BLaER1 (cell line): Measurements from ENCODE around the gene ADAMTS16.
"Not testable (repeated sequence)": the region's sequence is repeated elsewhere in the genome, so short reads cannot be mapped to it uniquely, and the experiment has no call there.

Source experiments
- H3K27ac ChIP-seq: shearing (Covaris generic); formaldehyde crosslinking; 2 replicates; pipeline ENCODE4 v1.8.1; 2022
- H3K27me3 ChIP-seq: shearing (Covaris generic); formaldehyde crosslinking; 2 replicates; pipeline ENCODE4 v1.8.1; 2022
- H3K36me3 ChIP-seq: shearing (Covaris generic); formaldehyde crosslinking; 2 replicates; pipeline ENCODE4 v1.8.1; 2022
- H3K4me1 ChIP-seq: shearing (Covaris generic); formaldehyde crosslinking; 2 replicates; pipeline ENCODE4 v1.8.1; 2022
- H3K4me2 ChIP-seq: shearing (Covaris generic); formaldehyde crosslinking; 2 replicates; pipeline ENCODE4 v1.8.1; 2022
- H3K4me3 ChIP-seq: shearing (Covaris generic); formaldehyde crosslinking; 2 replicates; pipeline ENCODE4 v1.8.1; 2022
- H3K9ac ChIP-seq: shearing (Covaris generic); formaldehyde crosslinking; 2 replicates; pipeline ENCODE4 v1.8.1; 2022
- H3K9me3 ChIP-seq: shearing (Covaris generic); formaldehyde crosslinking; 2 replicates; pipeline ENCODE4 v1.8.1; 2022
- H4K20me1 ChIP-seq: shearing (Covaris generic); formaldehyde crosslinking; 2 replicates; pipeline ENCODE4 v1.8.1; 2022
- Cebpa-rat ChIP-seq: shearing (Covaris generic); IDR thresholded peaks from 2 replicates; pipeline ENCODE4 v1.8.1; 2022

Gene ADAMTS16

DNA sequence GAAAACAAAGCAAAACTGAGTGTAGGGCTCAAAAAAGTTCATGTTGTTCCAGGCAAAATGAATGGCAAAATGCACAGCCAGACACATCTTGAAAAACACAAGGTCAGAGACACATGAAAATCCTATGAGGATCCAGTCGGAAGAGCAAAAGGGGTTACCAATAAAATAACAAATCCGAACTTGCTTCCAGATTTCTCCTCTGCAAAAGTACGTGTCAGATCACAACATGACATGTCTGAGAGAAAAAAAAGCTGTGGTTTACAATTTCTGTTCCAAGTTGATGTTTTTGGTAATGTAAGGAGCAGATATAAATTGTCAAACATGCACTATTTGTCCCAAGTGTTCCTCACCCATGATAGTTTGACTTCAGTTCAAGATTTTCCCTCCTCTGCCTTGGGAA, 15.9 kb upstream of the ADAMTS16 start:
- H3K4me2 ChIP-seq: no peak overlapping the region
- no peaks in the 10 kb centered on the region for H3K27me3 ChIP-seq
- H3K4me3 ChIP-seq: no peak overlapping the region
- H4K20me1 ChIP-seq: no peaks in the 10 kb centered on the region
- H3K4me1 ChIP-seq: no peaks in the 10 kb centered on the region
- H3K36me3 ChIP-seq: no peaks in the 10 kb centered on the region
- no peak for TF ChIP-seq Cebpa-rat
- no peak overlapping the region for H3K9ac ChIP-seq
- no peak overlapping the region for H3K27ac ChIP-seq
- H3K9me3 ChIP-seq: no peaks in the 10 kb centered on the region

DNA sequence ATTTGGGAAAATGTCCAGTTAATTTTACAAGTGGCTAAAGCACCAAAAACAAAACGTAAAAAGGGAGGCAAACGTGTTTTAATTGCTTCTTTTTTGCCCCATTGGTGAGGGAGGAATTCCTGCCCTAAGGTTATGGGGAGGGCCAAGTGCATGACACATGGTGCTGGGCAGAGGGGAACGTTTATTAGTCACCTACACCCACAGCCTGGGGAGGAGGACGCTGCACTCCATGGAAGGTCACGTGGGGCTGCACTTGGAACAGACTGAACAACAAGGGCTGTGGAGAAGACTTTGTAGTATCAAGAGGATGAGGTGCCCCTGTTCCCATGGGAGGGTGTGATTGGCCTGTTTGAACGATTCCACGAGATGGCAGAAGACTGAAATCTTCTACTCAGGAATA, 13.7 kb upstream of the ADAMTS16 start:
- H3K4me3 ChIP-seq: no peak overlapping the region
- no peak overlapping the region for H3K4me2 ChIP-seq
- no peaks in the 10 kb centered on the region for H3K9me3 ChIP-seq
- no peak for TF ChIP-seq Cebpa-rat
- H3K27me3 ChIP-seq: no peaks in the 10 kb centered on the region
- H3K27ac ChIP-seq: no peak overlapping the region
- no peaks in the 10 kb centered on the region for H4K20me1 ChIP-seq
- no peak overlapping the region for H3K9ac ChIP-seq
- no peaks in the 10 kb centered on the region for H3K36me3 ChIP-seq
- H3K4me1 ChIP-seq: no peaks in the 10 kb centered on the region

- no peak overlapping the region for H3K4me3 ChIP-seq
- H3K4me1 ChIP-seq: no peaks in the 10 kb centered on the region
- H4K20me1 ChIP-seq: no peaks in the 10 kb centered on the region
- H3K27ac ChIP-seq: no peak overlapping the region
- no peaks in the 10 kb centered on the region for H3K9me3 ChIP-seq
- no peak overlapping the region for H3K9ac ChIP-seq
- H3K36me3 ChIP-seq: no peaks in the 10 kb centered on the region
- H3K4me2 ChIP-seq: no peak overlapping the region
- H3K27me3 ChIP-seq: no peaks in the 10 kb centered on the region
- no peak for TF ChIP-seq Cebpa-rat
Measured at GRCh38 chr5:5128766-5129165, 11.4 kb upstream of the ADAMTS16 start.

DNA sequence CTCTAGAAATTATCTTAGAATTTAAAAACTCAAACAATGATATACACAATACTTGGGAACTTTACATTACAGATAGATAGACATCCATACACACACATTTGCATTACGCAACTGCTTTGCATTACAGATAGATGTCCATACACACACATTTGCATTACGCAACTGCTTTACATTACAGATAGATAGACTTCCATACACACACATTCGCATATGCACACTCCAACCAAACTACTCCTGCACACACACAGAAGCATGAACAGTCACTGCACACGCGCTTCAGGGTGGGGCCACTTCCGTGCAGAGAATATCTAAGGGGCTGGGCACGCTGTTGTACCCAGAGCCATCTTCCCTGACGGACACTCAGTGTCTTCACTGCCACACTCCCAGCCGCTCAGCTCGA, 7.9 kb upstream of the ADAMTS16 start:
- no peak overlapping the region for H3K4me3 ChIP-seq

DNA sequence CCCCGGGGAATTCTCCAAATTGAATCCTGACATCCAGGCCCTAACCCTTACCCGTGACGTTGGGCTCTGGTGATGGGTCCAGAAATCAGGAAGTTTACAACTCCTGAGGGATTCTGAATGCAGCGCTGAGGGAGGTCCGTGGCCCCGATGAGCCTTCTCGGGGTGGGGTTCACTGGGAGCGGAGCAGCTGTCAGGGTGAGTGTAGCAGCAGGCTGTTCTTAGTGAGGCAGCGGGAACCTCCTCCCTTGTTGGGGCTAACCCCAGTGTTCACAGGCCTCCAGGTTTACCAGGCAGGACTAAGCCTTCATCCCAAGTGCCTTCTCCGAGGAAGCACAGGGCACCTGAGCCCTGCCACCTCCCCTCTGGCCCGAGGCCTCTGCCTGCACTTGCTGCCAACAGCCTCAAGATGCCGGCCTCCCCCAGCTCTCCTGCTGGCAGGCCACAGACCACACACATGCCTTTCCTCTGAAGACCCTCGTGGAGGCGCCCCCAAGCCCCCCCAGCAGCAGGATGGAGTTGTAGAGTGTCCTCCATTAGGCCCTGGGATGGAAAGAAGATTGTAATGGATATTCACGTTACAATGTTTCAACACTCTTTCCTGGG, 7.3 kb upstream of the ADAMTS16 start:
- H4K20me1 ChIP-seq: no peaks in the 10 kb centered on the region
- no peak overlapping the region for H3K9ac ChIP-seq
- no peak overlapping the region for H3K4me2 ChIP-seq
- H3K9me3 ChIP-seq: no peaks in the 10 kb centered on the region
- no peaks in the 10 kb centered on the region for H3K36me3 ChIP-seq
- H3K27me3 ChIP-seq: no peaks in the 10 kb centered on the region
- H3K27ac ChIP-seq: no peak overlapping the region
- no peak overlapping the region for H3K4me3 ChIP-seq
- TF ChIP-seq Cebpa-rat: no peak
- H3K4me1 ChIP-seq: no peaks in the 10 kb centered on the region

More for the DNA sequence above, 7.9 kb upstream of the ADAMTS16 start:
- Histone ChIP-seq H3K9ac (no peak overlapping the region), H3K4me2 (no peak overlapping the region), H3K36me3 (no peaks in the 10 kb centered on the region), H3K4me1 (no peaks in the 10 kb centered on the region), H3K27me3 (no peaks in the 10 kb centered on the region), H4K20me1 (no peaks in the 10 kb centered on the region), H3K9me3 (no peaks in the 10 kb centered on the region), H3K27ac (no peak overlapping the region)
- TF ChIP-seq Cebpa-rat: 0 out of 2 replicates have a peak, but pooled peaks have one; percentile 10

GRCh38 chr5:5134107-5134506, 6.0 kb upstream of the ADAMTS16 start:
- no peak overlapping the region for H3K4me3 ChIP-seq
- H3K4me1 ChIP-seq: no peaks in the 10 kb centered on the region
- peaks cover 6% of the 10 kb centered on the region for H3K9me3 ChIP-seq
- H3K4me2 ChIP-seq: no peak overlapping the region
- H3K27me3 ChIP-seq: no peaks in the 10 kb centered on the region
- H3K9ac ChIP-seq: no peak overlapping the region
- H3K27ac ChIP-seq: no peak overlapping the region
- no peaks in the 10 kb centered on the region for H3K36me3 ChIP-seq
- no peaks in the 10 kb centered on the region for H4K20me1 ChIP-seq
- no peak for TF ChIP-seq Cebpa-rat

DNA sequence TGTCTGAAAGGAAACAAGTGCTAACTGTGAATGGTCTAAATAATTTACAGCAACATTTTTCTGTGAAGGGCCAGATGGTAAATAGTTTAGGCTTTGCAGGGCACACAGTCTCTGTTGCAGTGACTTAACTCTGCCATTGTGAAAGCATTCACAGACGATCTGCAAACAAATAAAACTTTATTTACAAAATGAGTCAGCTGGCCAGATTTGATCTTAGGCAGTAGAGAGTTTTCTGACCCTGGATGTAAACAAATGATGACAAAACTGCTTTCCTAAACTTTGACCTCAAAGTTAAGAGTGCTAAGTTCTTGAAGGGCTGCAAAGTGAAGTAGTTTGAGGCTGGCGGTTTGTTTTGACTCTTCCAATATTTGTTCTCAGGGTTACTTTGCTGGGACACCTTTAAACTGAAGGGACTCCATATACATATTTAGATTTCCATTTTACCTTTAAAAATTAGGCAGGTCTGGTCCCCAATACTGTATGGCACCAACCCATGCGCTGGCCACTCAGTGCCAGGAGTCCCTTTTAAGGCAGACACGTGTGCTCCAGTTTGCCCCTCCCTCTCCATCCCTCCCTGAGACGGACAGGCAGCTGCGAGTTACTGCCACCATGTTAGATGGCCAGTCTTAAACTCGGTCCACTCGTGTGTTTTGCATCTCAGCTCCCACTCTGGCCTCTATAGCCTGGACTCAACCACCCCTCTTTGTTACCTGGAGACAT, 4.0 kb upstream of the ADAMTS16 start:
- H3K36me3 ChIP-seq: no peaks in the 10 kb centered on the region
- peaks cover 4% of the 10 kb centered on the region; the same call in 1 of the 2 replicates for H3K27me3 ChIP-seq
- TF ChIP-seq Cebpa-rat: no peak
- peaks cover 21% of the 10 kb centered on the region for H3K9me3 ChIP-seq
- no peaks in the 10 kb centered on the region for H4K20me1 ChIP-seq
- H3K4me1 ChIP-seq: no peaks in the 10 kb centered on the region
- H3K9ac ChIP-seq: no peak overlapping the region
- H3K27ac ChIP-seq: no peak overlapping the region
- no peak overlapping the region for H3K4me2 ChIP-seq
- no peak overlapping the region for H3K4me3 ChIP-seq

GRCh38 chr5:5137851-5138250, 2.3 kb upstream of the ADAMTS16 start:
- H3K27me3 ChIP-seq: not testable (repeated sequence)

DNA sequence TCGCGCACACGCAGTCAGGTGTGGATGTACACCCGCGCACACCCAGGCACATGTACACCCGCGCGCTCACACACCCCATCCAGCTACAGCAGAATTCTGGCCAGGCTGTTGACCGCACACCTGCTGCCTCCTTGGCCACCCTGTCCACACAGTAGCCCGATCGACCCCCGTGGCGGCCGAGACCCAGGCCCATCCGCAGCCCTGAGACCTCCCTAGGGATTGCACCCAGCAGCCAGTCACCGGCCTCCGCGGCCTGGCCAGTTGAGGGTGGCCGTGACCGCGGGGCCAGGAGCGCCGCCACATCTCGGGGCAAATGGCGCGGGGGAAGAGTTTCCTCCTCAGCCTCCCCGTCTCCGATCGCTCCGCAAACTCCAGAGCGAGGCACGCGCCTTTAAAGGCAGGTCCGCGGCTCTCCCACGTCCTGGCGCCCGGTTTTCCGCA, 774 bp upstream of the ADAMTS16 start:
- H3K9me3 ChIP-seq: peaks cover 21% of the 10 kb centered on the region
- no peaks in the 10 kb centered on the region for H3K36me3 ChIP-seq
- H3K27ac ChIP-seq: no peak overlapping the region
- no peaks in the 10 kb centered on the region for H4K20me1 ChIP-seq
- no peak overlapping the region for H3K4me3 ChIP-seq
- H3K4me1 ChIP-seq: no peaks in the 10 kb centered on the region
- H3K9ac ChIP-seq: no peak overlapping the region
- TF ChIP-seq Cebpa-rat: no peak
- no peak overlapping the region for H3K4me2 ChIP-seq
- H3K27me3 ChIP-seq: peaks cover 4% of the 10 kb centered on the region; the same call in 1 of the 2 replicates

More at GRCh38 chr5:5137851-5138250, 2.3 kb upstream of the ADAMTS16 start:
- H3K27ac ChIP-seq, H3K4me1 ChIP-seq, H3K4me2 ChIP-seq, H3K36me3 ChIP-seq, H3K9ac ChIP-seq, H3K4me3 ChIP-seq, H4K20me1 ChIP-seq: not testable (repeated sequence)
- H3K9me3 ChIP-seq: peaks cover 21% of the 10 kb centered on the region

DNA sequence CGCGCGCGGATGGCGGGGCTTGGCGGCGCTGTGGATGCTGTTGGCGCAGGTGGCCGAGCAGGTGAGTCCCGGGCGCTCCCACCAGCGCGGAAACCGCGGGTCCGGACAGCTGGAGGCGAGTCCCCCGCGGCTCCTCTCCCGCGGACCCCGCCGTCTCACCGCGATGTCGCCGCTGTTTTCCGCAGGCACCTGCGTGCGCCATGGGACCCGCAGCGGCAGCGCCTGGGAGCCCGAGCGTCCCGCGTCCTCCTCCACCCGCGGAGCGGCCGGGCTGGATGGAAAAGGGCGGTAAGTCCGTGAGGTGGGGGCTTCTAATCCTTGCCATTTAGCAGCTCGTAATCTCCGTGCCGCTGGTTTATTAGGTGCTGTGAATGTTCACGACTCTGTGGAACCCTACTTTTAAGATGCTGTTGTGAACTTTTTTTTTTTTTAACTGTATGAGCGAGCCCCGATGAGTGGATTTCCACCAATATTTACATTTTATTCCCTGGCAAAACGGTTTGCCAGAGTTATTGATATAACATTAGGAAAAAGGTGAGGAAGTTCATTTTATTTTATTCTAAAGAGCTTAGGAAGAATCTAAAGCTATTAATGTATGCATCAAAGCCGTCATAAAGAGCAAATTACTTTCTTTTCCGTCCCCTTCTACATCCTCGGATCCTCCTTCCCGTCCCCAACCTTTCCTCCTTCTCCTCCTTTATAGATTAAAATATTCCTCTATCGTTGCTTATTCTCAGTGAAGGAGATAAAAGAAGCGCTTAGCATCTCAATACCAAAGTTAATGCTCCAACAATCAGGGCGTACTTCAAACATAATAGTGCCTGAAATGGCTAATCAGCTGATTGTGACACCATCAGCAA, 579 bp downstream of the ADAMTS16 start:
- Histone ChIP-seq H3K9ac (no peak overlapping the region), H3K4me1 (no peaks in the 10 kb centered on the region), H4K20me1 (no peaks in the 10 kb centered on the region), H3K27me3 (peaks cover 4% of the 10 kb centered on the region; the same call in 1 of the 2 replicates), H3K4me3 (no peak overlapping the region), H3K36me3 (no peaks in the 10 kb centered on the region), H3K27ac (no peak overlapping the region), H3K4me2 (no peak overlapping the region), H3K9me3 (peaks cover 21% of the 10 kb centered on the region)
- no peak for TF ChIP-seq Cebpa-rat
